CD4-positive, alpha-beta T cell (primary cell): ENCODE data around the gene BLOC1S5. TPM values are rescaled to one million over a fixed set of nuclear protein-coding genes. Genes with fewer than 3 reads are reported as not detected.
A peak's percentile ranks its signal among the peaks of the same experiment; 100 is the strongest.

Experiments used
- ATAC-seq: fragments of 200-7000 bp; cut with Tn5 transposase; one replicate; pipeline ENCODE4 v1.10.0; 2022; ENCODE audit warnings: mild to moderate bottlenecking; ENCODE audit not compliant: poor library complexity
- CTCF ChIA-PET: fragments of 350-600 bp; sonication (Branson Sonifier 250); formaldehyde crosslinking; loops from one replicate; lab custom pipeline; 2021; ENCODE audit warnings: antibody characterized with exemption, inconsistent platforms; lab: Charles Lee
- POLR2A ChIA-PET: fragments of 350-600 bp; sonication (Branson Sonifier 250); formaldehyde crosslinking; loops from one replicate; lab custom pipeline; 2021; ENCODE audit warnings: antibody characterized with exemption, inconsistent platforms; lab: Charles Lee
- DNase-seq, 14 experiments: peaks; one replicate each; pipeline ENCODE4 v3.0.0-alpha.2; 2013 to 2020; ENCODE audit warnings: mixed read lengths in 2 of 14
- H3K27ac ChIP-seq, 2 donors: one replicate each; pipeline versions ENCODE4 v1.5.1 to v1.7.0; 2013; ENCODE audit warnings: low read length in 2 of 2, low read depth in 1 of 2, mild to moderate bottlenecking in 1 of 2
- H3K27me3 ChIP-seq, 2 experiments: 1 replicate in 1 of 2; 2 replicates in 1 of 2; pipeline versions ENCODE4 v1.6.1 to v1.7.0; 2013; ENCODE audit warnings: low read length in 2 of 2, control low read depth in 1 of 2, mild to moderate bottlenecking in 1 of 2, moderate library complexity in 1 of 2; ENCODE audit not compliant: insufficient read depth in 2 of 2, control insufficient read depth in 1 of 2
- H3K36me3 ChIP-seq: one replicate; pipeline ENCODE4 v1.6.1; 2013; ENCODE audit warnings: low read length, control low read depth; ENCODE audit not compliant: insufficient read depth
- H3K4me1 ChIP-seq: one replicate; pipeline ENCODE4 v1.6.1; 2013; ENCODE audit warnings: low read length, control low read depth; ENCODE audit not compliant: insufficient read depth
- H3K4me3 ChIP-seq: one replicate; pipeline ENCODE4 v1.5.1; 2013; ENCODE audit warnings: mild to moderate bottlenecking, low read length, moderate library complexity
- H3K9me3 ChIP-seq, 2 experiments: 1 replicate in 1 of 2; 2 replicates in 1 of 2; pipeline versions ENCODE4 v1.6.1 to v1.7.0; 2013; ENCODE audit warnings: low read length in 2 of 2, mild to moderate bottlenecking in 2 of 2, control low read depth in 1 of 2, moderate library complexity in 1 of 2; ENCODE audit not compliant: control insufficient read depth in 1 of 2, insufficient read depth in 1 of 2
- H3K27ac Mint-ChIP-seq: one replicate; pipeline ENCODE4 v1.8.0; 2020; ENCODE audit warnings: mixed read lengths
- H3K27me3 Mint-ChIP-seq: one replicate; pipeline ENCODE4 v1.8.0; 2021; ENCODE audit warnings: mixed read lengths
- H3K36me3 Mint-ChIP-seq: one replicate; pipeline ENCODE4 v1.8.0; 2021; ENCODE audit warnings: low read depth, mixed read lengths
- H3K4me1 Mint-ChIP-seq: one replicate; pipeline ENCODE4 v1.8.0; 2021; ENCODE audit warnings: low read depth, mixed read lengths
- H3K4me3 Mint-ChIP-seq: one replicate; pipeline ENCODE4 v1.8.0; 2020; ENCODE audit warnings: mild to moderate bottlenecking, mixed read lengths
- H3K9me3 Mint-ChIP-seq: one replicate; pipeline ENCODE4 v1.8.0; 2020; ENCODE audit warnings: mixed read lengths
- intact Hi-C, 2 experiments: fragments of 100-400 bp; cut with DNase I in 1 of 2; cut with micrococcal nuclease in 1 of 2; formaldehyde crosslinking; loops; one replicate each; pipeline versions ENCODE4 v1.15.1 to v1.9.0; 2023 to 2025; cut with DNase I, micrococcal nuclease
- total RNA-seq, 174 experiments: library from RNA in 2 of 174; stranded (reverse) in 2 of 174; gene quantifications; one replicate each; pipeline ENCODE4 v1.2.3 and lab custom pipeline; 2021 to 2026
- TF ChIP-seq, protein P1 (sequence below): fragments of 200-600 bp; IDR thresholded peaks from one replicate; pipeline ENCODE4 v1.8.0; 2022; ENCODE audit warnings: antibody characterized with exemption, mild to moderate bottlenecking

The BLOC1S5 gene
- total RNA-seq, 2 experiments from 2014 or later = 5.7 to 7.2 TPM

DNA sequence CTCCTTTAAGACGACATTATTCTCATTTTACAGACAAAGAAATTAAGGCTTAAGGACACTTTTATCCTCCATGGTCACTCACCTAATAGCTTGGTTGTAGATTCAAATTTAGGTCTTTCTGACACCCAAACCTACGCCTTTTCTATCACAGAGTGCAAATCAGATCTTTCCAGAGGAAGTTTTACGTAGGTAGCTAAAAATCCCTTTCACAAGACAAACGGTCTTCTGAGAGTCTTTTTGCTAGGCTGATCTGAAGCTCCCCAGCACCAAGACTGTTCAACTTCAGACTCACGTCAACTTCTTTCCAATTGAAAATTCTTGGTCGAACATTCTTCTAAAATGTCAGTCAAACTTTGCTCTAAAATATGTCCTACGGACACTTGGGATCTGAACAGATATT, 46.5 kb downstream of the BLOC1S5 start:
- Histone ChIP-seq H3K27me3 (no peaks in the 10 kb centered on the region), H3K4me1 (no peaks in the 10 kb centered on the region), H3K4me3 (no peak overlapping the region), H3K9me3 (no peaks in the 10 kb centered on the region), H3K36me3 (peaks cover 17% of the 10 kb centered on the region), H3K27ac (no peak overlapping the region)
- Mint-ChIP-seq H3K9me3 (no peaks in the 10 kb centered on the region), H3K36me3 (peaks cover 61% of the 10 kb centered on the region), H3K4me1 (peaks cover 22% of the 10 kb centered on the region), H3K4me3 (peak overlapping the region; percentile 88), H3K27ac (peak overlapping the region; percentile 90), H3K27me3 (no peaks in the 10 kb centered on the region)
- ATAC-seq = peak; percentile 19
- TF ChIP-seq, protein P1, sequence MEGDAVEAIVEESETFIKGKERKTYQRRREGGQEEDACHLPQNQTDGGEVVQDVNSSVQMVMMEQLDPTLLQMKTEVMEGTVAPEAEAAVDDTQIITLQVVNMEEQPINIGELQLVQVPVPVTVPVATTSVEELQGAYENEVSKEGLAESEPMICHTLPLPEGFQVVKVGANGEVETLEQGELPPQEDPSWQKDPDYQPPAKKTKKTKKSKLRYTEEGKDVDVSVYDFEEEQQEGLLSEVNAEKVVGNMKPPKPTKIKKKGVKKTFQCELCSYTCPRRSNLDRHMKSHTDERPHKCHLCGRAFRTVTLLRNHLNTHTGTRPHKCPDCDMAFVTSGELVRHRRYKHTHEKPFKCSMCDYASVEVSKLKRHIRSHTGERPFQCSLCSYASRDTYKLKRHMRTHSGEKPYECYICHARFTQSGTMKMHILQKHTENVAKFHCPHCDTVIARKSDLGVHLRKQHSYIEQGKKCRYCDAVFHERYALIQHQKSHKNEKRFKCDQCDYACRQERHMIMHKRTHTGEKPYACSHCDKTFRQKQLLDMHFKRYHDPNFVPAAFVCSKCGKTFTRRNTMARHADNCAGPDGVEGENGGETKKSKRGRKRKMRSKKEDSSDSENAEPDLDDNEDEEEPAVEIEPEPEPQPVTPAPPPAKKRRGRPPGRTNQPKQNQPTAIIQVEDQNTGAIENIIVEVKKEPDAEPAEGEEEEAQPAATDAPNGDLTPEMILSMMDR = no peak
- ChIA-PET CTCF (no interaction called here), POLR2A (interaction anchor here (0.6 to 1.8 kb wide), 8 partner anchors 22 to 1431 kb away, joined by 3 to 23 read pairs (median 5); partner anchors contain the start of genes BLOC1S5, EEF1E1 and SLC35B3)
- intact Hi-C loops = no loop called here
- no peak for DNase-seq

DNA sequence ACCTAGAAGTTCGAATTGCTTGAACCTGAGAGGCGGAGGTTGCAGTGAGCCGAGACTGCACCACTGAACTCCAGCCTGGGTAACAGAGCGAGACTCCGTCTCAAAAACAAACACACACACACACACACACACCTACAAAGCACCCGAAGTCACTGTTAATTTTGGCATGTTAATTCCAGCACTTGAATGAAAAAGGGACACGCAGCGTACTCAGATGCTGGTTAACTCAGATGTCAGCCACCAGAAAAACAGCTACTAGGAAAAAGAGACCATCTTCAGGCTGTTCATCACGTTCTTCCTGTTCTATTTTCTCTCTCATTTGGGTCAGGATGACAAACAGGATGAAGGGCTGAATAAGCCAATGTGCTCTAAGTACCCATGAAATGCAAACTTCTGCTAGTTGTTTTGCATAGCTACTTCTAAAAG, 46.9 kb downstream of the BLOC1S5 start:
- peak overlapping the region; percentile 88 for H3K4me3 Mint-ChIP-seq
- POLR2A ChIA-PET = interaction anchor here (0.6 to 1.8 kb wide), 8 partner anchors 22 to 1431 kb away, joined by 3 to 23 read pairs (median 5); partner anchors contain the start of genes BLOC1S5, EEF1E1 and SLC35B3
- no peak overlapping the region for H3K27ac ChIP-seq

GRCh38 chr6:8014947-8015346, 49.2 kb downstream of the BLOC1S5 start:
- Mint-ChIP-seq H3K4me1 (peaks cover 22% of the 10 kb centered on the region), H3K4me3 (no peak overlapping the region), H3K36me3 (peaks cover 59% of the 10 kb centered on the region), H3K27me3 (no peaks in the 10 kb centered on the region), H3K27ac (no peak overlapping the region), H3K9me3 (no peaks in the 10 kb centered on the region)
- Histone ChIP-seq H3K4me1 (no peaks in the 10 kb centered on the region), H3K9me3 (no peaks in the 10 kb centered on the region), H3K27me3 (no peaks in the 10 kb centered on the region), H3K36me3 (peaks cover 17% of the 10 kb centered on the region), H3K4me3 (no peak overlapping the region), H3K27ac (no peak overlapping the region)
- CTCF ChIA-PET = no interaction called here
- TF ChIP-seq, protein P1 = no peak
- no peak for DNase-seq
- intact Hi-C loops = no loop called here
- POLR2A ChIA-PET = no interaction called here
- no peak for ATAC-seq

More for the DNA sequence above, 46.9 kb downstream of the BLOC1S5 start:
- Histone ChIP-seq H3K27me3 (no peaks in the 10 kb centered on the region), H3K4me1 (no peaks in the 10 kb centered on the region), H3K4me3 (no peak overlapping the region), H3K36me3 (peaks cover 17% of the 10 kb centered on the region), H3K9me3 (no peaks in the 10 kb centered on the region)
- Mint-ChIP-seq H3K27ac (peak overlapping the region; percentile 90), H3K4me1 (peaks cover 22% of the 10 kb centered on the region), H3K27me3 (no peaks in the 10 kb centered on the region), H3K36me3 (peaks cover 60% of the 10 kb centered on the region), H3K9me3 (no peaks in the 10 kb centered on the region)
- CTCF ChIA-PET = no interaction called here
- TF ChIP-seq, protein P1 = no peak
- ATAC-seq = peak; percentile 91
- peak in 2 of 14 experiments; percentile 6 to 7 for DNase-seq
- intact Hi-C loops = no loop called here
